GM12873 (cell line): ENCODE measurements around the gene BANP.

Experiments used
- CTCF ChIP-seq: IDR thresholded peaks from 2 replicates; pipeline ENCODE4 v1.5.1; 2012; ENCODE audit warnings: low read depth, mild to moderate bottlenecking, moderate library complexity, low read length, control low read depth; ENCODE audit not compliant: insufficient read depth; ENCODE audit errors: missing control alignments

The BANP gene

GRCh38 chr16:88007321-88007731, 56.1 kb downstream of the BANP start:
- TF ChIP-seq CTCF = no peak

- no peak for TF ChIP-seq CTCF
Measured at GRCh38 chr16:88008840-88009239, 57.6 kb downstream of the BANP start.

GRCh38 chr16:88009563-88010342, 58.5 kb downstream of the BANP start:
- TF ChIP-seq CTCF = no peak

- TF ChIP-seq CTCF = no peak
Measured at GRCh38 chr16:88010343-88010967, 59.2 kb downstream of the BANP start.

DNA sequence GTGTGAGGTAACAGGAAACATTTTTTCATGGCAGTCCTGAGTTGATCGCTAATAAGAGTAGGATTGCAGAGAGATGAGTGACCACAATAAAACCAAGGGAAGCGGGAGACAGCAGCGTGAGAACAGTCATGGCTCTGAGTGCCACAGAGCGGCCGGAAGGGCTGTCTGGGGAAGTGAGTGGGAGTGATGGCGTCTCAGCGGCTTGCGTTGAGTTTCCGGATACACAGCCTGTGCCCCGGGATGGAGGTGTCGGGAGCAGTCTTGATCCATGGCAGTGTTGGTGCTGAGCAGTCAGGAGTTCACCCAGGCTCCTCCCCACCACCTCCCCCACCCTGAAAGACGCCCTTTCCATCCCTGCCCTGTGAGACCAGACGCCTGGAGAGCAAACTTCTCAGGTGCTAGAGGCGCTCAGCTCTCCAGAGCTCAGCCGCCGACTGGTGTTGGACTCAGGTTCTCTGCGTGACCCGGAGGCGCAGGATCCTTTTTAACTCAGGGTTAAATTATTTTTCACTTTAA, 59.8 kb downstream of the BANP start:
- no peak for TF ChIP-seq CTCF

- no peak for TF ChIP-seq CTCF
Measured at GRCh38 chr16:88012360-88012759, 61.1 kb downstream of the BANP start.

- no peak for TF ChIP-seq CTCF
Measured at GRCh38 chr16:88013091-88013609, 61.9 kb downstream of the BANP start.
